Measurements from ENCODE around the gene ST3GAL2.

Gene ST3GAL2

DNA sequence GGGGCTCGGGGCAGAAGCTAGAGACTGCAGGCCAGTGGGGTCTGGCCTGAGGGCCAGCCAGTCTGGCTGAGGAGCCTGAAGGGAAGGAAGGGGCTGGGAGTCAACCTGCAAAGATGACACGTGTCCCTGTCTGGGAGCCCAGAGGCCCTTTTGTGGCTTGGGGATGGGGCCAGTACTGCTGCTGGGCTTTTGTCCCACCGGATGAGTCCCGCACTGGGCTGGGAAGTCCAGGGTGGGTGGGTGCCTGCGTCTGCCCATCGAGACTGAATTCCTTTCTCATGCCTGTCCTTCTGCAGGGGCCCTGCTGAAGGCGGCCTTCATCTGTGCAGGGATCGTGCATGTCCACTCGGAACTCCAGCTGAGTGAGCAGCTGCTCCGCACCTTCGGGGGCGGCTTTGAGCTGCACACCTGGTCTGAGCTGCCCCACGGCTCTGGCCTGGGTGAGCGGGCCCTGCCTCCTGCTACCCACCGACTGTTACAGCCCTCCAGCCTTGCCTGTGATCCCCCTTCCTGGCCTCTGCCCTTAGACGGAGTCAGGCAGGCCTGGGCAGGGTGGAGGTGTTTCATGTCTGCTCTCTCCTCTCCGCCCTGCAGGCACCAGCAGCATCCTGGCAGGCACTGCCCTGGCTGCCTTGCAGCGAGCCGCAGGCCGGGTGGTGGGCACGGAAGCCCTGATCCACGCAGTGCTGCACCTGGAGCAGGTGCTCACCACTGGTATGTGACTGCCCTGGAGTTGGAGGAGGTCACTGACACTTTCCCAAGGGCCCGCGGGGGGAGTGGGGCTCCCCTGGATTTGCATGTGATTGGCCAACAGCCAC is 36.4 kb upstream of the ST3GAL2 start:
- H3K4me3 ChIP-seq (ENCODE audit: low read length): no peak overlapping the region
- peaks cover 10% of the 10 kb centered on the region for H3K4me1 ChIP-seq (ENCODE audit: control insufficient read depth, insufficient read depth, low read length)
- no peak overlapping the region for H3K4me2 ChIP-seq (ENCODE audit: low read length)
- H3K36me3 ChIP-seq (ENCODE audit: insufficient read depth, low read length): peaks cover 26% of the 10 kb centered on the region
- H3K9me3 ChIP-seq (replicated peaks; ENCODE audit: low read length): no peaks in the 10 kb centered on the region
- no peak overlapping the region for H3K9ac ChIP-seq (ENCODE audit: low read depth, low read length)
- H3K27me3 ChIP-seq (ENCODE audit: control insufficient read depth, insufficient read depth, low read length): no peaks in the 10 kb centered on the region

DNA sequence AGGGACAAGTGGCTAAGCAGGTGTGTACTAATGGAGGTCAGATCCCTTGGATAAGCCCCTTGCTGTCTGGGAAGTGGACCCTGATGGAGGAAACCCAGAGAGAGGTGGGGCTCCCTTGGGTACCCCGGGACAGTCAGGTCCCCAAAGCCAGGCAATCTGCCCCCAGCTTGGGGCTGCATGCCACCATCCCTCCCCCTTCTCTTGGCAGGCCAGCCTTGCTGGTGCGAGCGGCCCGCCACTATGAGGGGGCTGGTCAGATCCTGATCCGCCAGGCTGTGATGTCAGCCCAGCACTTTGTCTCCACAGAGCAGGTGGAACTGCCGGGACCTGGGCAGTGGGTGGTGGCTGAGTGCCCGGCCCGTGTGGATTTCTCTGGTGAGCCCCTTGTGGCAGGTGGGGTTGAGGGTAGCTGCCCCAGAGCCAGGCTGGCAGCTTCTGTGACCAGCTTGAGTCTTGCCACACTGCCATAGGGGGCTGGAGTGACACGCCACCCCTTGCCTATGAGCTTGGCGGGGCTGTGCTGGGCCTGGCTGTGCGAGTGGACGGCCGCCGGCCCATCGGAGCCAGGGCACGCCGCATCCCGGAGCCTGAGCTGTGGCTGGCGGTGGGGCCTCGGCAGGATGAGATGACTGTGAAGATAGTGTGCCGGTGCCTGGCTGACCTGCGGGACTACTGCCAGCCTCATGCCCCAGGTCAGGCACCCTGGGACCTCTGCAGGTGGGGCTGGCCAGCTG is 35.6 kb upstream of the ST3GAL2 start:
- no peaks in the 10 kb centered on the region for H3K27me3 ChIP-seq (ENCODE audit: control insufficient read depth, insufficient read depth, low read length)
- peaks cover 10% of the 10 kb centered on the region for H3K4me1 ChIP-seq (ENCODE audit: control insufficient read depth, insufficient read depth, low read length)
- no peaks in the 10 kb centered on the region for H3K9me3 ChIP-seq (replicated peaks; ENCODE audit: low read length)
- H3K9ac ChIP-seq (ENCODE audit: low read depth, low read length): no peak overlapping the region
- H3K4me3 ChIP-seq (ENCODE audit: low read length): no peak overlapping the region
- peaks cover 18% of the 10 kb centered on the region for H3K36me3 ChIP-seq (ENCODE audit: insufficient read depth, low read length)
- no peak overlapping the region for H3K4me2 ChIP-seq (ENCODE audit: low read length)

DNA sequence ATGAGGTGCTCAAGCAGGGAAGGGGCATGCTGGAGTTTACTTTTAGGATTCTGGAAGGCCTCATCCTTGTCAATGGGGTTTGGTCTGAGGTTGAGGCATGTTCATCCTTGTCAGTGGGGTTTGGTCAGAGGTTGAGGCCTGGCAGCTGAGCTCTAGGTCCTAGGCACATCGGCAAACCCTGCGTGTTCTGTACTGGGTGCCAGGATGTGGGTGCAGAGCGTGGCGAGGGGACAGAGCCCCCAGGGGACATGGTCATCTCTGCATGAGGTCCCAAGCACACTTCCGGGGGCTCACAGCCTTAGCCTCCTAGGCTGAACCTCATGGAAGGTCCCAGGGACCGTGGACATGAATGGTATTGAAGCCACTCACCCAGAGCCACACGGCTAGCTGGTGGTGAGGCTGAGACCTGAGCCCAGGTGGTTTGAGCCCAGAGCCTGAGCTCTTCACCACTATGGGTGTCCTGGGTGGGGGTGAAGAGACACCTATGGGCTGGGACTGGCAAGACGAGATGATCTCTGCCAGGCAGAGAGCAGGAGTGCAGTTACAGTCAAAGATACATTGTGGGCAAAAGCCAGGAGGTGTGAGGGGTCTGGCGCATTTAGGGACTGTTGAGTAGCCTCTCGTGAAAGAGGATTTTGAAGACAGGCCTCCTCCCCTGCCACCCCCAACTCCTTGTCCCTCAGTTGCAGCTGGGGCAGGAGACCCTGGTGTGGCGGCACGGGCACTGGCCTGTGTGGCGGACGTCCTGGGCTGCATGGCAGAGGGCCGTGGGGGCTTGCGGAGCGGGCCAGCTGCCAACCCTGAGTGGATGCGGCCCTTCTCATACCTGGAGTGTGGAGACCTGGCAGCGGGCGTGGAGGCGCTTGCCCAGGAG is 34.8 kb upstream of the ST3GAL2 start:
- Histone ChIP-seq H3K36me3 (ENCODE audit: insufficient read depth, low read length) (peaks cover 10% of the 10 kb centered on the region), H3K9me3 (replicated peaks; ENCODE audit: low read length) (no peaks in the 10 kb centered on the region), H3K4me1 (ENCODE audit: control insufficient read depth, insufficient read depth, low read length) (peaks cover 10% of the 10 kb centered on the region), H3K27me3 (ENCODE audit: control insufficient read depth, insufficient read depth, low read length) (no peaks in the 10 kb centered on the region), H3K9ac (ENCODE audit: low read depth, low read length) (no peak overlapping the region), H3K4me3 (ENCODE audit: low read length) (no peak overlapping the region), H3K4me2 (ENCODE audit: low read length) (no peak overlapping the region)

DNA sequence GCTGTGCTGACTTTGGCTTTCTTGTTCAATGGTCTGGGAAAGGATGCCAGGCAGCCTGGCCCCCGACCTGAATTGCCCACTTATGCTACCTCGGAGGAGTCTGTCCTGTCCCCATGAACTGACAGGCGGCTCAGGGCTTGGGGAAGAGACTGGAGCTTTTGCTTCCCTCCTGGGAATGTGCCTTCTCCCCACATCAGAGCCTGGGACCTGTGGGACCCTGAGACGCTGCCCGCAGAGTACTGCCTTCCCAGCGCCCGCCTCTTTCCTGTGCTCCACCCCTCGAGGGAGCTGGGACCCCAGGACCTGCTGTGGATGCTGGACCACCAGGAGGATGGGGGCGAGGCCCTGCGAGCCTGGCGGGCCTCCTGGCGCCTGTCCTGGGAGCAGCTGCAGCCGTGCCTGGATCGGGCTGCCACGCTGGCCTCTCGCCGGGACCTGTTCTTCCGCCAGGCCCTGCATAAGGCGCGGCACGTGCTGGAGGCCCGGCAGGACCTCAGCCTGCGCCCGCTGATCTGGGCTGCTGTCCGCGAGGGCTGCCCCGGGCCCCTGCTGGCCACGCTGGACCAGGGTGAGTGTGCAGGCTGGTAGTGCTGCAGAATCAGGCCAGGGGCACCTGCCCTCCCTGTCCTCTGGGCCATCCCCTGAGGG is 34.0 kb upstream of the ST3GAL2 start:
- Histone ChIP-seq H3K4me1 (ENCODE audit: control insufficient read depth, insufficient read depth, low read length) (peaks cover 10% of the 10 kb centered on the region), H3K27me3 (ENCODE audit: control insufficient read depth, insufficient read depth, low read length) (no peaks in the 10 kb centered on the region), H3K36me3 (ENCODE audit: insufficient read depth, low read length) (peaks cover 2% of the 10 kb centered on the region), H3K9me3 (replicated peaks; ENCODE audit: low read length) (no peaks in the 10 kb centered on the region), H3K9ac (ENCODE audit: low read depth, low read length) (no peak overlapping the region), H3K4me3 (ENCODE audit: low read length) (no peak overlapping the region), H3K4me2 (ENCODE audit: low read length) (no peak overlapping the region)

DNA sequence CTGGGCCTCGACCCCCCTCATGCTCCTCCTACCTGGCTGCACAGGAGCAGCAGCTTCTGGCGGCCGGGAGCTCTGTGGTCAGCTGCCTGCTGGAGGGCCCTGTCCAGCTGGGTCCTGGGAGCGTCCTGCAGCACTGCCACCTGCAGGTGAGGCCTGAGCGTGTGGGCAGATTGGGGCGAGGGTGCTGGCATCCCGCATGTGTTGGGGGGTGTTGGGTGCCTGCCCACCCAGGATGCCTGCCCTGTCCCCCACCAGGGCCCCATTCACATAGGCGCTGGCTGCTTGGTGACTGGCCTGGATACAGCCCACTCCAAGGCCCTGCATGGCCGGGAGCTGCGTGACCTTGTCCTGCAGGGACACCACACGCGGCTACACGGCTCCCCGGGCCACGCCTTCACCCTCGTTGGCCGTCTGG is 32.0 kb upstream of the ST3GAL2 start:
- no peaks in the 10 kb centered on the region for H3K9me3 ChIP-seq (replicated peaks; ENCODE audit: low read length)
- no peaks in the 10 kb centered on the region for H3K27me3 ChIP-seq (ENCODE audit: control insufficient read depth, insufficient read depth, low read length)
- no peaks in the 10 kb centered on the region for H3K36me3 ChIP-seq (ENCODE audit: insufficient read depth, low read length)
- no peak overlapping the region for H3K4me2 ChIP-seq (ENCODE audit: low read length)
- H3K9ac ChIP-seq (ENCODE audit: low read depth, low read length): no peak overlapping the region
- no peak overlapping the region for H3K4me3 ChIP-seq (ENCODE audit: low read length)
- no peaks in the 10 kb centered on the region for H3K4me1 ChIP-seq (ENCODE audit: control insufficient read depth, insufficient read depth, low read length)

- H3K9me3 ChIP-seq (replicated peaks; ENCODE audit: low read length): no peaks in the 10 kb centered on the region
- no peak overlapping the region for H3K9ac ChIP-seq (ENCODE audit: low read depth, low read length)
- H3K4me2 ChIP-seq (ENCODE audit: low read length): no peak overlapping the region
- no peaks in the 10 kb centered on the region for H3K4me1 ChIP-seq (ENCODE audit: control insufficient read depth, insufficient read depth, low read length)
- H3K36me3 ChIP-seq (ENCODE audit: insufficient read depth, low read length): no peaks in the 10 kb centered on the region
- H3K4me3 ChIP-seq (ENCODE audit: low read length): no peak overlapping the region
- no peaks in the 10 kb centered on the region for H3K27me3 ChIP-seq (ENCODE audit: control insufficient read depth, insufficient read depth, low read length)
These were observed 31.4 kb upstream of the ST3GAL2 start for GRCh38 chr16:70470141-70470926.

GRCh38 chr16:70468776-70469525 is 30.1 kb upstream of the ST3GAL2 start:
- no peaks in the 10 kb centered on the region for H3K36me3 ChIP-seq (ENCODE audit: insufficient read depth, low read length)
- H3K9ac ChIP-seq (ENCODE audit: low read depth, low read length): no peak overlapping the region
- H3K4me2 ChIP-seq (ENCODE audit: low read length): no peak overlapping the region
- no peaks in the 10 kb centered on the region for H3K9me3 ChIP-seq (replicated peaks; ENCODE audit: low read length)
- no peaks in the 10 kb centered on the region for H3K27me3 ChIP-seq (ENCODE audit: control insufficient read depth, insufficient read depth, low read length)
- no peaks in the 10 kb centered on the region for H3K4me1 ChIP-seq (ENCODE audit: control insufficient read depth, insufficient read depth, low read length)
- no peak overlapping the region for H3K4me3 ChIP-seq (ENCODE audit: low read length)

- H3K4me1 ChIP-seq (ENCODE audit: control insufficient read depth, insufficient read depth, low read length): no peaks in the 10 kb centered on the region
- no peaks in the 10 kb centered on the region for H3K27me3 ChIP-seq (ENCODE audit: control insufficient read depth, insufficient read depth, low read length)
- no peaks in the 10 kb centered on the region for H3K9me3 ChIP-seq (replicated peaks; ENCODE audit: low read length)
- no peak overlapping the region for H3K9ac ChIP-seq (ENCODE audit: low read depth, low read length)
- no peak overlapping the region for H3K4me2 ChIP-seq (ENCODE audit: low read length)
- peaks cover 4% of the 10 kb centered on the region for H3K36me3 ChIP-seq (ENCODE audit: insufficient read depth, low read length)
- H3K4me3 ChIP-seq (ENCODE audit: low read length): no peak overlapping the region
These were observed 28.7 kb upstream of the ST3GAL2 start for GRCh38 chr16:70467608-70468007.

- Histone ChIP-seq H3K4me2 (ENCODE audit: low read length) (no peak overlapping the region), H3K36me3 (ENCODE audit: insufficient read depth, low read length) (peaks cover 4% of the 10 kb centered on the region), H3K4me1 (ENCODE audit: control insufficient read depth, insufficient read depth, low read length) (no peaks in the 10 kb centered on the region), H3K9ac (ENCODE audit: low read depth, low read length) (no peak overlapping the region), H3K27me3 (ENCODE audit: control insufficient read depth, insufficient read depth, low read length) (no peaks in the 10 kb centered on the region), H3K4me3 (ENCODE audit: low read length) (no peak overlapping the region), H3K9me3 (replicated peaks; ENCODE audit: low read length) (no peaks in the 10 kb centered on the region)
These were observed 28.2 kb upstream of the ST3GAL2 start for GRCh38 chr16:70467113-70467512.

DNA sequence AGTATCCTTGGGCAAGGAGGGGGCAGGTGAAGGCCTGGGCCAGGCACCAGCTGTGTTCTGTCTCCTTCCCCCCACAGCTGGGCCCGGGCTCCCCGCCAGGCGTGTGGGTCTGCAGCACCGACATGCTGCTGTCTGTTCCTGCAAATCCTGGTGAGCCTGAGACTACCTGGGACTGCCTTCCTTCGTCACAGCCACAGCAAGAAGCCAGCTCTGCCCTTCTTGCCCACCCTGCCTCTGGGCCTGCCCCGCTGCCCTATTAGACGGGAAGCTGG is 27.8 kb upstream of the ST3GAL2 start:
- peaks cover 4% of the 10 kb centered on the region for H3K36me3 ChIP-seq (ENCODE audit: insufficient read depth, low read length)
- H3K9ac ChIP-seq (ENCODE audit: low read depth, low read length): no peak overlapping the region
- H3K4me1 ChIP-seq (ENCODE audit: control insufficient read depth, insufficient read depth, low read length): no peaks in the 10 kb centered on the region
- no peak overlapping the region for H3K4me3 ChIP-seq (ENCODE audit: low read length)
- no peaks in the 10 kb centered on the region for H3K27me3 ChIP-seq (ENCODE audit: control insufficient read depth, insufficient read depth, low read length)
- no peaks in the 10 kb centered on the region for H3K9me3 ChIP-seq (replicated peaks; ENCODE audit: low read length)
- H3K4me2 ChIP-seq (ENCODE audit: low read length): no peak overlapping the region
